Measurements from ENCODE around the gene ACTL7A. TPM values are rescaled to one million over a fixed set of nuclear protein-coding genes. Genes with fewer than 3 reads are reported as not detected.

ACTL7A gene
- total RNA-seq, 2 donors from 2014 or later, result not detected

DNA sequence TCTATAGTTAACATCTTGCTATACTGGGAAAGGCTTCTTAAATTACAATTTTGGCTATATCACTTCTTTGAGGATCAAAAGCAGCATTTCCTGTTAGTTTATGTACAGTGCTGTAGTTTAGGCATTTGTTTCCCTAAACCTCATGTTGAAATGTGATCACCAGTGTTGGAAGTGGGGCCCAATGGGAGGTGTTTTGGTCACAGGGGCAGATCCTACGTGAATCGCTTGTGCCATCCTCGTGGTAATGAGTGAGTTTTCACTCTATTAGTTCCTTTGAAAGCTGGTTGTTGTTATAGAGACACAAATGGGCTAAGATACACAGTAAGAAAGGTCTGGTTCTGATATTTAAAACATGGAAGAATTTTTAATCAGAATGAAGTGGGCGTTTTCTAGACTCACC is 5.8 kb downstream of the ACTL7A start:
- Histone ChIP-seq H3K4me1 (no peaks in the 10 kb centered on the region), H3K27me3 (no peaks in the 10 kb centered on the region), H3K27ac (no peak overlapping the region), H3K36me3 (replicated peaks in 1 of 2; ENCODE audit: insufficient read depth in 1 of 2, low read depth in 2 of 2) (peaks cover 0 to 3% of the 10 kb centered on the region in 2 donors), H3K9me3 (no peaks in the 10 kb centered on the region), H3K4me3 (no peak overlapping the region)
- no peak for TF ChIP-seq POLR2A (IDR thresholded peaks at IDR 0.05)
- TF ChIP-seq, protein P1, sequence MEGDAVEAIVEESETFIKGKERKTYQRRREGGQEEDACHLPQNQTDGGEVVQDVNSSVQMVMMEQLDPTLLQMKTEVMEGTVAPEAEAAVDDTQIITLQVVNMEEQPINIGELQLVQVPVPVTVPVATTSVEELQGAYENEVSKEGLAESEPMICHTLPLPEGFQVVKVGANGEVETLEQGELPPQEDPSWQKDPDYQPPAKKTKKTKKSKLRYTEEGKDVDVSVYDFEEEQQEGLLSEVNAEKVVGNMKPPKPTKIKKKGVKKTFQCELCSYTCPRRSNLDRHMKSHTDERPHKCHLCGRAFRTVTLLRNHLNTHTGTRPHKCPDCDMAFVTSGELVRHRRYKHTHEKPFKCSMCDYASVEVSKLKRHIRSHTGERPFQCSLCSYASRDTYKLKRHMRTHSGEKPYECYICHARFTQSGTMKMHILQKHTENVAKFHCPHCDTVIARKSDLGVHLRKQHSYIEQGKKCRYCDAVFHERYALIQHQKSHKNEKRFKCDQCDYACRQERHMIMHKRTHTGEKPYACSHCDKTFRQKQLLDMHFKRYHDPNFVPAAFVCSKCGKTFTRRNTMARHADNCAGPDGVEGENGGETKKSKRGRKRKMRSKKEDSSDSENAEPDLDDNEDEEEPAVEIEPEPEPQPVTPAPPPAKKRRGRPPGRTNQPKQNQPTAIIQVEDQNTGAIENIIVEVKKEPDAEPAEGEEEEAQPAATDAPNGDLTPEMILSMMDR (IDR thresholded peaks at IDR 0.05), result no peak
- WGBS, 2 donors, result 92 to 94% methylated on average over 4 of the region's 4 CpGs
- ATAC-seq (no peak), DNase-seq (no peak)
- intact Hi-C loops (cut with DNase I), result no loop called here

DNA sequence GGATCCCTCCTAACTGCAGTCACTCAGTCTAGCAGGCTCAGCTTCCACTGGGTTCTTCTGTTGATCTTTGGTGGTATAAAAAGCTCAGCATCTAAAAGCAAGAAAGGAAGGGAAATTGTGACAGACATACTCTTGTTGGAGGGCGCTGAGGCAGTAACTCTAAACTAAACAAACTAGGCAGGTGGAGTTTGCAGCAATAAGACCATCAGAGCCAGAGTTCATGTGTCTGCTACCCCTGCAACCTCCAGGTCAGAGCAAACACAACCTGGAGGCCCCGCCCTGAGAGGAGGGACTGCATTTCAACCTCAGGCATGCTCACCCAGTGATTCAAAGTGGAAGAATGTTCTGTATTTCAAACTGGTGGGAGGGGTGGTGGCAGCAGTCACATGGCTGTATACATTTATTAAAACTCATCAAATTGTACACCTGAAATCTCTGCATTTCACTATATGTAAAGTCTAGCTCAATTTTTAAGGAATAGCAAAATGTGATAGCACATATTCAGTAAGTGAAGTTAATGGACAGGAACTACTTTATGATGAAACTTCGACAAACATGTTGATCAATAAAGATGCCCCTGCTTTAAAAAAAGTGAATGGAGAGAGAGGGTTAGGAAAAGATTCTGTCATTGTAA is 7.1 kb downstream of the ACTL7A start:
- TF ChIP-seq POLR2A (IDR thresholded peaks at IDR 0.05), result no peak
- TF ChIP-seq, protein P1 (IDR thresholded peaks at IDR 0.05), result no peak
- Histone ChIP-seq H3K4me3 (no peak overlapping the region), H3K27me3 (no peaks in the 10 kb centered on the region), H3K27ac (no peak overlapping the region), H3K4me1 (no peaks in the 10 kb centered on the region), H3K36me3 (replicated peaks in 1 of 2; ENCODE audit: insufficient read depth in 1 of 2, low read depth in 2 of 2) (peaks cover 6 to 11% of the 10 kb centered on the region in 2 donors), H3K9me3 (no peaks in the 10 kb centered on the region)
- no peak for ATAC-seq
- intact Hi-C loops (cut with DNase I), result no loop called here
- 90 to 92% methylated on average over 3 of the region's 3 CpGs for WGBS, 2 donors
- DNase-seq, result no peak

DNA sequence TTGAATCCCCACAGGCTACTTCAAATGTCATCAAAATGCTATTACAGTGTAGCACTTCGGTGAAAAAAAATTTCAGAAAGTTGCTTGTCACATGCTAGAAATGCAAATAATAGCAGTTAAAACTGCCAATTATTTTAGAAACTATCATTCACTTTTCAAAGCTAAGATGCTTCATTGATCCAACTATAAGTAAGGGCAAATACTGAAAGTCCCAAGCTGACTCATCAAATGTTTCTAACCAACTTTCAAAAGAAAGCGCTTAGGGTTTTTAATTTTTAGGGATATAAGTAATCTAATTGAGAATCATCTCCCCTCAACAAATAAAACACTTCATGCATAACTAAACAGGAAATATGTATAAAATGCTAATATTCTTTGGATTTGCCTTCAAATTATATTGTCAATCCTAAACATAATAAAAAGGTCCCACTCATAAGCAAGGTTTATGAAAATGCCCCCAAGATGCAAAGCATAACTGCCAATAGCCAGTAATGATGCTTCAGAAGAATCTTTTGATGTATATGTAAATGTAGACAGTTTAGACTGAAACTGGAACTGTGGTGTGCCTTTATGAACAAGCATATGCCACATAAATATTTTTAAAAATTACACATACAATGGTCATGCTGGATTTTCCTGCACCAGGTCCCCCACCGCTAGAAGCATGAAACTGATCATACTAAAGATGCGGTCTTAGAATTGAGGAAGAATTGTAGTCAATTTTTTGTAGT is 12.2 kb downstream of the ACTL7A start:
- 90 to 94% methylated on average over 4 of the region's 4 CpGs for WGBS, 2 donors
- no peaks in the 10 kb centered on the region for H3K27me3 ChIP-seq
- DNase-seq (no peak), ATAC-seq (no peak)
- no peak for TF ChIP-seq POLR2A (IDR thresholded peaks at IDR 0.05)
- TF ChIP-seq, protein P1 (IDR thresholded peaks at IDR 0.05), result no peak
- no peaks in the 10 kb centered on the region for H3K9me3 ChIP-seq
- intact Hi-C loops (cut with DNase I), result no loop called here
- no peak overlapping the region for H3K4me3 ChIP-seq
- no peak overlapping the region for H3K27ac ChIP-seq
- peaks cover 16% of the 10 kb centered on the region in 2 donors for H3K36me3 ChIP-seq (replicated peaks in 1 of 2; ENCODE audit: insufficient read depth in 1 of 2, low read depth in 2 of 2)
- no peaks in the 10 kb centered on the region for H3K4me1 ChIP-seq

DNA sequence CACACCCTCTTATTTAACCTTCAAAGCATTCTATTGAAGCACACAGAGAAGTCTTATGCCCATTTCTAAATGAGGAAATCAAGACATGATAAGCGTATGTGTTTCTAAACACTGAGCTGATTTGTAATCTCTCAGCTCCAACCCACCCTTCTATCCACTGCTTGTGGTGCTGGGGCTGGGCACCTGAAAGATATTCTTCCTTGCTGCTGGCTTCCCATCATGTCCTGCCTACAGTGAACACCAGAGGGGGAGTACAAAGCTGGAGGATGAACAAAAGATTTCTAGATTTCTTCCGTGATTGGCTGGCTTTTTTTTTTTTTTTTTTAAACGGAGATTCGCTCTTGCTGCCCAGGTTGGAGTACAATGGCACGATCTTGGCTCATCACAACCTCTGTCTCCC is 14.4 kb downstream of the ACTL7A start:
- TF ChIP-seq POLR2A (IDR thresholded peaks at IDR 0.05), result no peak
- TF ChIP-seq, protein P1 (IDR thresholded peaks at IDR 0.05), result no peak
- Histone ChIP-seq H3K4me3 (no peak overlapping the region), H3K27me3 (no peaks in the 10 kb centered on the region), H3K27ac (no peak overlapping the region), H3K9me3 (no peaks in the 10 kb centered on the region), H3K4me1 (no peaks in the 10 kb centered on the region), H3K36me3 (replicated peaks in 1 of 2; ENCODE audit: insufficient read depth in 1 of 2, low read depth in 2 of 2) (peaks cover 20 to 25% of the 10 kb centered on the region in 2 donors)
- intact Hi-C loops (cut with DNase I), result no loop called here
- no peak for DNase-seq
- no peak for ATAC-seq
- 88 to 97% methylated on average over 5 of the region's 5 CpGs for WGBS, 2 donors
